CD4-positive, alpha-beta T cell treated with Interleukin-6 at 100 ng/mL for 8 hours (primary cell): Measurements from ENCODE around the gene OR4X2.
"Not testable (repeated sequence)": the region's sequence is repeated elsewhere in the genome, so short reads cannot be mapped to it uniquely, and the experiment has no call there.

ENCODE experiments used
- DNase-seq: peaks from one replicate; pipeline ENCODE4 v3.0.0-alpha.2; 2020; ENCODE audit warnings: mixed read lengths, low spot score

OR4X2 gene, protein sequence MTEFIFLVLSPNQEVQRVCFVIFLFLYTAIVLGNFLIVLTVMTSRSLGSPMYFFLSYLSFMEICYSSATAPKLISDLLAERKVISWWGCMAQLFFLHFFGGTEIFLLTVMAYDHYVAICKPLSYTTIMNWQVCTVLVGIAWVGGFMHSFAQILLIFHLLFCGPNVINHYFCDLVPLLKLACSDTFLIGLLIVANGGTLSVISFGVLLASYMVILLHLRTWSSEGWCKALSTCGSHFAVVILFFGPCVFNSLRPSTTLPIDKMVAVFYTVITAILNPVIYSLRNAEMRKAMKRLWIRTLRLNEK

GRCh38 chr11:48244804-48245203 lies at the start of gene OR4X2:
Gene OR4X2 (plus strand): TSS chr11:48245104. CDS start chr11:48245104, 0 bp downstream.
- no peak for DNase-seq

DNA sequence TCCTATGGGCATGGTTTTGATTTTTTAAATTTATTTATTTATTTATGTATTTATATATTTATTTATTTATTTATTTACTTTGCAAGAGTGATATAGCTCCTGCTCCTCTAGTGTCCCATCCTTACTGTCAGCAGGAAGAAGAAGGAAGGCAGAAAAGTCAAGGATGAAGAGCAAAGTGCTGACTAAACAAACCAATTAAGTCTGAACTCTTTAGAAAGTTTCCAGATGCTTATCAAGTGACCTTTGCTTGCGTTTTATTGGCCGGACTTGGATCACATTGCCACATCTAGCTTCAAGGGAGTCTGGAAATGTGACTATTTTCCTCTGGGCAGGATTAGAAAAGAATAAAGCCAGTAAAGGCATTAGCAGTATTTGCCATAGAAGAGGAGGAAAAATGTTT lies 37.0 kb upstream of the OR4X2 start:
- DNase-seq: no peak

GRCh38 chr11:48210052-48210451 lies 34.9 kb upstream of the OR4X2 start:
- DNase-seq: no peak

DNA sequence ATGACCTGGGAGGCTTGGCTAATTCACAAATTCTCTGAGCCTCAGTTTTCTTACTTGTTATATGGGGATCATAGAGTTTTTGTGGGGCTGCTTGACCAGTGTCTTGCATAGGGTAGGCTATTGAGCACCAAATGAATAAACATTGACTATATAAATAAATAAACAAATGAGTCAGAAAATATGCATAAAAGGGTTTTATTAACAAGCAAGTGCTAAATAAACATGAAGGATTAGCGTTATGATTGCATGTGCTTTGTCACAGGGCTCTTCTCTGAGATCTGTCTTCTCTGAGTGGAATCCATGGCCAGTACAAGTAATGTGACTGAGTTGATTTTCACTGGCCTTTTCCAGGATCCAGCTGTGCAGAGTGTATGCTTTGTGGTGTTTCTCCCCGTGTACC lies 28.4 kb upstream of the OR4X2 start, which contains the start of gene OR4B1:
OR4B1 (plus strand) TSS at position 301 of the 400 bp plus-strand sequence; CDS start at position 301, 0 bp downstream.
- no peak for DNase-seq

- no peak for DNase-seq
Measured at GRCh38 chr11:48228761-48229160, 16.1 kb upstream of the OR4X2 start.

DNA sequence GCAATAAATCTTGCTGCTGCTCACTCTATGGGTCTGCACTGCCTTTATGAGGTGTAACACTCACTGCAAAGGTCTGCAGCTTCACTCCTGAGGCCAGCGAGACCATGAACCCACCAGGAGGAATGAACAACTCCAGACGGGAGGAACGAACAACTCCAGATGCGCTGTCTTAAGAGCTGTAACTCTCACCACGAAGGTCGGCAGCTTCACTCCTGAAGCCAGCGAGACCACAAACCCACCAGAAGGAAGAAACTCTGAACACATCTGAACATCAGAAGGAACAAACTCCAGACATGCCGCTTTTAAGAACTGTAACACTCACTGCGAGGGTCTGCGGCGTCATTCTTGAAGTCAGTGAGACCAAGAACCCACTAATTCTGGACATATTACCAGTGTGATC lies 14.8 kb upstream of the OR4X2 start:
- DNase-seq: not testable (repeated sequence)

GRCh38 chr11:48237727-48238126 lies 7.2 kb upstream of the OR4X2 start:
- DNase-seq: no peak

DNA sequence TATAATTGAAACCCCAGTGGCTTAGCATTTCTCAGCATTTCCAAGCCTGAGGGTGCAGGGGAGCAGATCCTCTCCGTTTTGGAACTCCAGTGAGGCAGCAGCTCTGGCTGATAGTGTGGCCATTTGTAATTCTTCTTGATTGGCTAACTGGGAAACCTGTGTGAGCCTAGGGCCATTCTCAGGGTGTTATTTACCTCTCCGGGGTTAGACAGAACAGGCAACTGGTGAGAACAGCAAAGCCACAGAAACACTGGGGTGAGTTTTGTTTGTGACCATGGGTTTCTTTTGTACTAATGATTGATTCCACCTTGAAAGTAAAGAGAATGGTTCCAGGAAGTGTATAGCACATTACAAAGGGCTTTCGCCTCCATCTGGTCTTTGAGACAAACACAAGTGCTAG lies 2.4 kb upstream of the OR4X2 start:
- no peak for DNase-seq

- DNase-seq: no peak
Measured at GRCh38 chr11:48248902-48249301, 4.0 kb downstream of the OR4X2 start.

DNA sequence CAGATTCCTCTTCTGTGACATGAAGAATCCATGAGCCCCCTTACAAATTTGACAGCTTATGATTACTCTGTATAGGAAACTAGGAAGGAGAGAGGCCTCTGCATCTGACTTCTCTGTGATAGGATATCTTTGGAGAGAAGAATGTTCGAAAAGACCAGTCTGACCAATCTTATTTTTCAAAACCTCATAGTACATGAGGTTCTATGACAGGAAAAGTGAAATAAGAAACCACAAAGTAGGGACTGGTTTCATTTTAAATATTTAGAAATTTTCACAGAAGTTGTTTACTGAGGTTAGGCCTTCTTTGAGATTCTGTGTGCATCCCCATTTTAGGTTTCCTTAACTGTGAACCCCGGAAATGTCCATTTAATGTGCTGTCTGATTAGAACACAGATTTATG lies 16.7 kb downstream of the OR4X2 start:
- DNase-seq: no peak

- DNase-seq: no peak
Measured at GRCh38 chr11:48263423-48263911, 18.6 kb downstream of the OR4X2 start, which contains the start of gene OR4X1. Gene OR4X1 (plus strand): TSS chr11:48263861. CDS start chr11:48263861, 0 bp downstream.

- DNase-seq: no peak
Measured at GRCh38 chr11:48270621-48271020, 25.7 kb downstream of the OR4X2 start.

GRCh38 chr11:48272606-48273005 lies 27.7 kb downstream of the OR4X2 start:
- DNase-seq: no peak
